HG02588 (cell line): ENCODE data around the gene PSG4.
"Not testable (repeated sequence)": the region's sequence is repeated elsewhere in the genome, so short reads cannot be mapped to it uniquely, and the experiment has no call there.

Source experiments
- ATAC-seq: cut with Tn5 transposase; IDR thresholded peaks from one replicate; pipeline ENCODE4 v1.9.1; 2021; ENCODE audit warnings: mild to moderate bottlenecking, moderate library complexity; ENCODE audit not compliant: unreplicated experiment

The PSG4 gene

GRCh38 chr19:43205471-43206105, at the start of gene PSG4:
PSG4 (minus strand) TSS chr19:43205638; CDS start chr19:43205536, 102 bp downstream.
- not testable (repeated sequence) for ATAC-seq

GRCh38 chr19:43251428-43251827, 46.0 kb upstream of the PSG4 start:
- ATAC-seq: not testable (repeated sequence)

- ATAC-seq: not testable (repeated sequence)
These were observed 44.9 kb upstream of the PSG4 start for GRCh38 chr19:43250296-43250695.

GRCh38 chr19:43248635-43249002, 43.2 kb upstream of the PSG4 start:
- ATAC-seq: not testable (repeated sequence)

- not testable (repeated sequence) for ATAC-seq
These were observed 41.9 kb upstream of the PSG4 start for GRCh38 chr19:43247243-43247880.

GRCh38 chr19:43245848-43246247, 40.4 kb upstream of the PSG4 start:
- not testable (repeated sequence) for ATAC-seq

- ATAC-seq: not testable (repeated sequence)
These were observed 36.8 kb upstream of the PSG4 start for GRCh38 chr19:43242211-43242610.

GRCh38 chr19:43238213-43238612, 32.8 kb upstream of the PSG4 start:
- ATAC-seq: not testable (repeated sequence)

- ATAC-seq: not testable (repeated sequence)
These were observed 30.2 kb upstream of the PSG4 start for GRCh38 chr19:43235686-43236085.

- no peak for ATAC-seq
These were observed 23.9 kb upstream of the PSG4 start for GRCh38 chr19:43229315-43229714.

GRCh38 chr19:43228730-43229129, 23.3 kb upstream of the PSG4 start:
- not testable (repeated sequence) for ATAC-seq

GRCh38 chr19:43226986-43227385, 21.5 kb upstream of the PSG4 start:
- ATAC-seq: not testable (repeated sequence)

- ATAC-seq: no peak
These were observed 19.4 kb upstream of the PSG4 start for GRCh38 chr19:43224855-43225253.

GRCh38 chr19:43224201-43224854, 18.9 kb upstream of the PSG4 start:
- not testable (repeated sequence) for ATAC-seq

- ATAC-seq: not testable (repeated sequence)
These were observed 16.5 kb upstream of the PSG4 start for GRCh38 chr19:43221891-43222290.

- ATAC-seq: not testable (repeated sequence)
These were observed 13.7 kb upstream of the PSG4 start for GRCh38 chr19:43219136-43219535.

- ATAC-seq: not testable (repeated sequence)
These were observed 10.4 kb upstream of the PSG4 start for GRCh38 chr19:43215881-43216280.

GRCh38 chr19:43207991-43208390, 2.6 kb upstream of the PSG4 start:
- no peak for ATAC-seq

- not testable (repeated sequence) for ATAC-seq
These were observed 1.7 kb upstream of the PSG4 start for GRCh38 chr19:43207174-43207573.

- ATAC-seq: not testable (repeated sequence)
These were observed 1.8 kb downstream of the PSG4 start for GRCh38 chr19:43203611-43204010.

- ATAC-seq: not testable (repeated sequence)
These were observed 3.5 kb downstream of the PSG4 start for GRCh38 chr19:43201891-43202290.

GRCh38 chr19:43201337-43201801, 4.1 kb downstream of the PSG4 start:
- ATAC-seq: not testable (repeated sequence)
